ENCODE data around the gene FH.

Gene FH

DNA sequence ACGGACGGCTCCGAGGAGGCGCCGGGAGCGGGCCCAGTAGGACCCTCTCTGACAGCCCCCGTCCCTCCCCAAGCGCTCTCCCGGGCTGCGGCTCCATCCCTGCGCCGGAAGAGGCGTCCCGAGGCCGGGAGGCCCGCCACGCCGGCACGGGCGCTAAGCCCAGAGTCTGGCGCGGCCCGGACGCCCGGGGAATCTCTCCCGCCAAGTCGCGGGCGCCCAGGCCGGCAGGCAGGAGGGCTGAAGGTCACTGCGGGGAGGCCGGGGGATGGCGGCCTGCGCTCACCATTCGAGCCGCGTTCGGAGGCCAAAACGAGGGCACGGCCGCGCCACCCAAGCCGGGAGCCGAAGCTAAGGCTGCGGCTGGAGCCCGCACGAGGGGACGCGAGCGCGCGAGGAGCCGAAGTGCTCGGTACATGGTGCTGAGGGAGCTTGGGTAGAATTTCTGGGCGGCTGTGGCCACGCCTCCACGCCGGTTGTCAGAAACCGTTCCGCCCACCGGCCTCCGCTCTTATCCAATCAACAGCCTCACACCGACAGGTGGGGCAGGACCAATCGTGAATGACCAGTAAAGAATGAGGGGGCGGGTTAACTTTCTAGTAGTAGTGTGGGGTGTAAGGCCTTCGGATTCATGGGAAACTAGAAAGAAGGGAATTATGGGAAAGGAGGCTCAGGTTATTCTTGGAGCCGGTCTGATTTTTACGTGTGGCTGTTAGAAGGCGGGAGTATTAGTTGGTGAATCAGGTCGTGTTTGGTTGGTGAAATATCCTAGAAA lies at the start of gene FH:
Gene FH (minus strand): TSS at position 448 of the 772 bp plus-strand sequence. CDS start 33 bp downstream, at position 415.
- peak; percentile 99 for DNase-seq

DNA sequence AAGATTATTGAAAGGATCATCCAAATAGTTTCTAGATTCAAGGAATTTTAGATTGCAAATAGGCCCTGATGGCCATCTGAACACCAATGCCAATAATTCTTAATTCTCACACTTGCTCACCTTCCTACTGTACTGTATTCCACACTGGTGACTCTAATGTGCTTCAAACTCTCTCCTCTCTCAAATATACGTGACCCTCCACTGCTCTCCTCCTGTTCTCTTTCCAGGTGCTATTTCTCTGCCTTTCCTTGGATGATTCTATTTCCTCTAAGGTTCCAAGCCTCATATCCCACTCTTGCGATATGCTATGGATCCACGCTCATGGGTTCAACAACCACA lies 41.3 kb upstream of the FH start:
- DNase-seq = no peak

- peak; percentile 25 to 33 for DNase-seq
These were observed 40.7 kb upstream of the FH start for GRCh38 chr1:241560146-241560848.

- no peak for DNase-seq
These were observed 38.1 kb upstream of the FH start for GRCh38 chr1:241557551-241558193.

DNA sequence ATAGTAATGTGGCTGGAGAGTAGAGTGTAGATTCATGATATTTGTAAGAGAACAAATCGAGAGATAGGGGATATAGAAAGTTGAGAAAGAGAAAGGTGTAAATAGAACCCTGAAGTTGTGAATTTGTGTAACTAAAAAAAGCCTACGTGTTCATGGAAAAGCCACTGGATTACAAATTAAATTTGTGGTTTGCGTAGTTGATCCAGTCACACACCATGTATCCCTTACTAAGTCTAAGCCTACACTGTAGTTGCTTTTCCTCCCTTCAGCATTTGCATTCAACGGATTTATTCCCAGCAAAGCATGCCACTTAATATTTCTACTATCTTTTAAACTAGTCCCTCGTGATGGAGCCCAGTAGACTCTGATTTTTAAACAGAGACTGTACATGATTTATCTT lies 37.5 kb upstream of the FH start:
- no peak for DNase-seq

DNA sequence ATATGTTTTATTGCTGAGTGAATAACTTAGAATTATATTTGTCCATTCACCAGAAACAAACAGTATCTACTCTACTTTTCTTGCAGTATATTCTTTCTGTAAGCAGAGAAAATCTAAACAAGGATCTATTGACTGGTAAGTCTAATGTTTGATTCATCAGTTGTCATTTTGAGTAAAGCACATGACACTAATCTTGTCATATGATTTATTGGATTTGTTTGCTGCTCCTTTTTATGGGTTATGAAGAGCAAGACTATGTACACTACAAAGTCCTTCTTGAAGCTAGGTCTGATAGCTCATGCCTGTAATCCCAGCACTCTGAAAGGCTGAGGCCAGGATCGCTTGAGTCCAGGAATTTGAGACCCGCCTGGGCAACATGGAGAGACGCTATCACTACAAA lies 36.0 kb upstream of the FH start:
- no peak for DNase-seq

DNA sequence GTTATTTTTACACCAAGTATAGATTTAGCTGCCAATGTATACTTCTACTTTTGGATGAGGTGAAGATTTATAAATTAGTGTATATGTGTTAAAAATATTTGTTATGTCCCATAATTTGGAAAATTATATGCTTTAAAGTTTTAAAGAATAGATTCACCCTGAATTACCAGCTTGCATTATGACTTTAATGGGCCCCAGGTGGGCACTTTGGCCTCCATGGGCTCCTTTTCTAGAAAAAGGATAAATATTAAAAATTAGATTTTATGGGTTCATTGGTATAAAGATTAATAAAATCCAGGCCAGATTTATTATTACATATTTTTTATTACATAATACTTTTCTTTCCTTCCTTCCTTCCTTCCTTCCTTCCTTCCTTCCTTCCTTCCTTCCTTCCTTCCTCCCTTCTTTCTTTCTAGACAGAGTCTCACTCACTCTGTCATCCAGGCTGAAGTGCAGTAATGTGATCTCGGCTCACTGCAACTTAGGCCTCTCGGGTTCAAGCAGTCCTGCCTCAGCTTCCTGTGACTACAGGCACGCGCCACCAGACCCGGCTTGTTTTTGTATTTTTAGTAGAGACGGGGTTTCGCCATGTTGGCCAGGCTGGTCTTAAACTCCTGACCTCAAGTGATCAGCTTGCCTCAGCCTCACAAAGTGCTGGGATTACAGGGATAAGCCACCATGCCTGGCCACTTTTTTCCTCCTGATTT lies 34.5 kb upstream of the FH start:
- DNase-seq = peak in 1 of 2 experiments; percentile 6

DNA sequence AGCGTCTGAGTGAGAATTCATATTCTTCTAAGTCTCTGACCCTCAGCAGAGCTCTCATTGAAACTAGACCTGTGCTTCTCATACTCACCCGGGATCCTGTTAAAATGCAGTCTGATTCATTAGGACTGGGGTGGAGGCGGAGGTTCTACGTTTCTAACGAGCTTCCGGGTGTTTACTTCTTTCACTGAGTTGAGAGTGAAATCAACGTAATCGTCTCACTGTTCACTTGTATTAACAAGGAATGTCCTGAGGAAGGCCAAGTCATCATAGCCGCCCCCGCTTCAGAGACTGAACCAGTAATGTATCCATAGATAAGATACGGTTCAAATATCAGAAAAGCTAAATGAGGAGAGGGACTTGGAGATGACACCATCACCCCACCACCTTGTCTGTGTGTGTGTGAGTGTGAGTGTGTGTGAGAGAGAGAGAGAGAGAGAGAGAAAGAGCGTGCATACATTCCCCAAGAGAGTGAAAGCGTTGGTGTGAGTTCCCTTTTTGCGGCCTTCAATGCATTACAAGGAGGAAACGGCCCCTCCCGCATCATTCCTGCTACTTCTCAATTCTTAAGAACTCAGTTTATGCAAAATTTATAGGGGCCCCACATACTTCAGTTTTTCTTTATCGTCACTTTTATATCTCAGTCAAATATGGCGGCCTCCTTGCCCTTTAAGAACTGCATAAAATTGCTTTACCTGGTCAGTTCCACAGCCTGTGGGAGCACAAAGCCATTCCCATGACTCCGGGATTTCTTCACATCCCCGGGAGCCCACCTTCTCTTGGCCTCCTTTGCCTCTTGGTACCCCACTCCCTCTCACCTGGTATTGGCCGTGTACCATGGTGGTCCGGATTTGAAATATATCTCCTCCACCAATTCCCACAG lies 32.4 kb upstream of the FH start:
- DNase-seq = peak; percentile 83 to 87

- no peak for DNase-seq
These were observed 30.8 kb upstream of the FH start for GRCh38 chr1:241550318-241550717.

DNA sequence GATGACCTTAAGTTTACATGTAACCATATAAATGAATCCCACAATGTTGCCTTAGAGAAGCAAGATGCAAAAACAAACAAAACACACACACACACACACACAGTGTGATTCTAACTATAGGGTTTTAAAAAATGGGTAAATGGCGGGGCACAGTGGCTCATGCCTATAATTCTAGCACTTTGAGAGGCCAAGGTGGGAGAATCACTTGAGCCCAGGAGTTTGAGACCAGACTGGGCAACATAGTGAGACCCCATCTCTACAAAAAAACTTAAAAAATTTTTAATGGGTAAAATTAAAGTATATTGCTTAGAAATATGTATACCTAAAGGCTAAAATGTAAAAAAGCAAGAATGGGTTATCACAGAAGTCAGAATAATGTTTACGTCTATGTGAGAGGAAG lies 28.5 kb upstream of the FH start:
- DNase-seq = no peak

DNA sequence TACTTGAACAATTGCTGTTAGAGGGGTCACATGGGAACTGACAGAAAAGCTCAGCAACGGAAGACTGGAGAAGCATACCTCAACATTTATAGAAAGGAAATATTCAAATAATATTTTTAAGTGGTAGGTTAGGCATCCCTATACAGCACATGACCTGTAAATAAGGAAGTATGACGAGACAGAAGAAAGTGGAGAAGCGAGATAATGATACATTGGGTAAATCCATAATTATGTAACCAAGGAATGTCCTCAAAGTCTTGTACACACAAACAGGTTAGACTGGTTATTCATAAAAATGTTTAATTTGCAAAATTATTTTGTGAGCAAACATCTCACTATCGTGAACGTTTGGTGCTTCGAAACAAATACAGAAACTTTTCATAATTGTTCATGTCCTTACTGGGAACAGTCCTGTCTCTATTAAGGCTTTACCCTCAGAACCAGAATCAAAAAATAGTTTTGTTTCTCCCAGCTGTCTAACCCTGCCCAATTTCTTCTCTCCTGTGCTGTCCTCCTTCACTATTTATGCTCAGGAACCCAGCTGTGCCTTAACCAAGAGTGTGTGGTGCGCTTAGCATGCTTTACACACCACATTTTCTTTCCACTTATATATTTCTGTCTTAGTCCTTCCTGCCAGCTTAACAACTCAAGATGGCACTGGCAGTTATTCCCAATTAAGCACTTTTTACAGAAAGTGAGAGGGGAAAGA lies 22.8 kb upstream of the FH start:
- DNase-seq = no peak

DNA sequence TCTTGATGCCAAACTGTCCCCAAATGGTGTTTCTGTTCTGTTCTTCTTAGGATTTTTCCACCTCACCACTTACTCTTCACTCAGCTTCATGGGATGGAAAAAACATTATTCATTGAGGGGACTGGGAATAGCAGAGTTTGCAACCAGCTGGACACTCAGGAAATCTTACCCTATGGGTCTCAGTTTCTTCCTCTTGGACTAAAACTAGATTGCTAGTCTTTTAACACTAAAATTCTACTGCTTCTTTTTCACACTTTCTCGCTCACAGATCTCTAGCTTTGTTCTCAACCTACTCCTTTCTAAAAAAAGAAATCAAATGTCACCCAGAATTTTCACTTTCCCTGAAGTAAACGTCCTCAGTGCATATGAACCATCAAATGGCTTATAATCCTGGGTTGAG lies 17.4 kb upstream of the FH start:
- DNase-seq = no peak

GRCh38 chr1:241536304-241536703 lies 16.7 kb upstream of the FH start:
- DNase-seq = no peak

DNA sequence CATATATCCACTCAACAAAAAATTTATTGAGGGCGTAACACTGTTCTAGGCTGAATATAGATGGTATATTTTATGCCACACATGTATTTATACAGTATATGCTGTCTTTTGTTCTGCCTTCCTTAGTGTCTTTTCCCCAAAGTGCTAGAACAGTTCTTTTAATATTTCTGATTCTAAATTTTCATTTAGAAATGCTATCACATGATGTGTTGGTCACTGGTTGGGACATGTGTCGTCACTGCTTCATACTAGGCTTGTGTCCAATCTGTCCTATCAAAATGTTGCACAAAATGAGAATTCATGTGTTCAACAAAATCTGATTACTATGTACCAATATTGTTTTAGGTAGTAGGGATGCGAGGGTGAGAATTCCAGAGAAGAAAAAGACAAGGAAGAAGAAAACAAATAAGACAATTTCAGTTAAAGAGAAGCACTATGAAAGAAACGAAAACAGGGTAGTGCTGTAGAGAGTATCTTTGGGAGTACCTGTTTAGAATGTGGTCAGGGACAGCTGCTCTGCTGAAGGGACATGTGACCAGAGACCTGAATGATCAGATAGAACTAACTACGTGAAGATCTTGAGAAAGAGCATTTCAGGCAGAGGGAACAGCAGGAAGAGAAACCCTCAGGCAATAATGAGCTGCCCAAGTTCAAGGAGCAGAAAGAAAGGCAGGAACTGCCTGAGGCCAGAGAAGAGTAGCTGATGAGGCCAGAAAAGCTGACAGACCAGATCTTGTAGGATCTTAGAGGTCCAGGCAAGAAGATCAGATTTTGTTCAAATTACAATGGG lies 14.0 kb upstream of the FH start:
- DNase-seq = no peak

DNA sequence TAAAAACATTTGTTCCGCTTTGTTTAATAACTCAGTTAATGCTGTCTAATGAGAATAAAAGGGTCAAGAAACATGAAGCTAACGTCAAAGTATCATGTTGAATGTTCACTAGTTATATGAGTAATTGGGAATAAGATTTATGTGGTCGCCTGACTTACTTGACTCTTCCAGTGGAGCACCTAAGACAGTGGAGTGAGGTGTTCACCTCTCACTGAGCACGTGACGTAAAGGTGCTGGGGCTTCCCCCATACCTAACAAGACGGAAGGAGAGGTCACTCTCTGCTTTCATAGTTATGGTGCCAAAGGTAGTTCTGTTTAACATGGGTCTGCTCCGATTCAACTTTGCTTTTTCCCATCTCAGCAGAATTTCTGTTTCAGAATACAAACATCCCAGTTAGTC lies 13.3 kb upstream of the FH start:
- DNase-seq = no peak

- DNase-seq = peak in 1 of 2 experiments; percentile 57
These were observed 12.6 kb upstream of the FH start, which contains the start of gene KMO for GRCh38 chr1:241532162-241532531. TSS of gene KMO (plus strand) at chr1:241532378. CDS start at chr1:241532445, 67 bp downstream.

- peak; percentile 95 for DNase-seq
These were observed 11.9 kb upstream of the FH start for GRCh38 chr1:241531195-241532161.

DNA sequence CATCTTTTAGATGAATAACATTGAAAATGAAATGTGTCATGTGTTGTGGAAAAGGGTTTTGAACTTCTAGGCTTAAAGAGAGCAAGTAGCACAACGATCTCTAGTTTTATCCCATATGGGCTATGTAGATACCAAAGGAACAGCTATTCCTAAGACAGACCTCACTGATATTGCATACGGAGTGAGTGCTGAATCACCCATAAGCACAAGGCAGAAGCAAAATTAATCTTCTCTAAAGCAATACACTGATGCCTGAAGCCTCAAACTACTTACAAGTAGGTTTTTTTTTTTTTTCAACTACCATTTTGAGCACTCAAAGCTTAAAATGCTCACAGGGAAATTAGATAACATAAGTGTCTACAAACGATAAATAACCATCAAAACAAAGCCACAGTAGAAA lies 7.6 kb upstream of the FH start:
- DNase-seq = no peak

DNA sequence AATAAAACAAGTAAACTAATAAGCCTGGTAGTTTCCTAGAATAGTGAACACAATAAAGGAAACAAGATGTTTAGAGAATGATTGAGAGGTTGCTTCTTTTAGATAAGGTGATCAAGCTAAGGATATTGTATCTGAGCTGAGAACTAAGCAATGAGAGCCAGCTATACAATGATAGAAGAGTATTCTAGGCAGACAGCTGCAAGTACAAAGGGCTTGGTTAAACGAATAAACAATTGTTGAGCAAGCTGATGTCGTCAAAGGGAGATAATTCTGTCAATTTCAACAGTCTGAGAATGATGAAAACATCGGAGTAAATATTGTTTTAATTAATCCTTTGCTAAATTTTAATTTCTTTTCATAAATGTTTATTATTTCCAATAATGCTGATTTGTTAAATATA lies 5.5 kb upstream of the FH start:
- DNase-seq = no peak

DNA sequence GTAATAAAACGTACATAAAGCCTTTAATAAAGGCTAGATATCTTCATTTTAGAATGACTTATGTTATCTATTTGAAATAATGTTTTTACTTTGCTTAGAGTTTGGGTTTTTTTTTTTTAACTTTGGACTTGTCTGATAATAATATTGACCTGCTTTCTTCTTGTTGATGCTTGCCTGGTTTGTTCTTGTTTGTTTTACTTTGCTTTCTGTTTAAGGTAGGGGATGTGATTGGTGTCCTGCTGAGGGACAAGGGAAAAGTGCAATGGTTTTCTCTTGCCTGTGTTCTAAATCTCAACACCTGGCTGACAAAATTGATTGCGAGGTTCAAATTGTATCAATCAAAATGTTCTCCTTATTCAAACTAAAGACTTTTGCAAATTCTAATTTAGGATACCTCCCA lies 2.2 kb upstream of the FH start:
- DNase-seq = no peak
